ENCODE results near the gene ADCY2.

Gene ADCY2

DNA sequence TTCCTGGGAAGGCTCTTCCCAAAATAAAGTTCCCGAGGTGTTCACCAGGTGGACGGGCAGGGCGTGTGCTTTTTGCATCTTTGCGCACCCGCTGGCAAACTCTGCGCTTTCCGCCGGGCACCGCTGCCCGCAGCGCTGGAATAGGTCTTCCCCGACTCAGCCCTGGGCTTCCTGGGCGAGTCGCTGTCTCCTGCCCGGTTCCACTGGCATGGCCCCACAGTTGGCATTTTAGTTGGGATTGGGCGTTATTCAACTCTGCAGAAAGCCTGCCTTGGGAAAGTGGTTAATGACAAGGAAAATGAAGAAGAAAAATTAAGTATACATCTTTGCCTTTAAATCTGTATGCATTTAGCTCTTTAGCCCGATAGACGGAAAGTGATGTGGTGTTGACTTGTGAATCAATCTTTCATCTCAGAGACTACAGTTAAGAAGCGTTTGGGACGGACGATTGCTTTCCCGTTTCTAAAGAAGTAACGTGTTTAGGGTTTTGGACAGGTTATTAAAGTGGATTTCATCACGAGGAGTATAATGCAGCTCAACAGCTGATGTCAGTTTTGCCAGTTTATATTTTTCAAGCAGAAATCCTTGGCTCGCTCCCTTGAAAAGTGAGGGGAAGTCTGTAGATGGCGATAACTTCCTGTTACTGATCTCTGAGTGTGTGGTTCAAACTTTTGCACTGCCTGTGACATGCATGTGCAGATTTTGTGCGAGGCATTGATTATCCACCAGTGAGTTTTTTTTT lies 946 bp downstream of the ADCY2 start:
- TF ChIP-seq, protein P1, sequence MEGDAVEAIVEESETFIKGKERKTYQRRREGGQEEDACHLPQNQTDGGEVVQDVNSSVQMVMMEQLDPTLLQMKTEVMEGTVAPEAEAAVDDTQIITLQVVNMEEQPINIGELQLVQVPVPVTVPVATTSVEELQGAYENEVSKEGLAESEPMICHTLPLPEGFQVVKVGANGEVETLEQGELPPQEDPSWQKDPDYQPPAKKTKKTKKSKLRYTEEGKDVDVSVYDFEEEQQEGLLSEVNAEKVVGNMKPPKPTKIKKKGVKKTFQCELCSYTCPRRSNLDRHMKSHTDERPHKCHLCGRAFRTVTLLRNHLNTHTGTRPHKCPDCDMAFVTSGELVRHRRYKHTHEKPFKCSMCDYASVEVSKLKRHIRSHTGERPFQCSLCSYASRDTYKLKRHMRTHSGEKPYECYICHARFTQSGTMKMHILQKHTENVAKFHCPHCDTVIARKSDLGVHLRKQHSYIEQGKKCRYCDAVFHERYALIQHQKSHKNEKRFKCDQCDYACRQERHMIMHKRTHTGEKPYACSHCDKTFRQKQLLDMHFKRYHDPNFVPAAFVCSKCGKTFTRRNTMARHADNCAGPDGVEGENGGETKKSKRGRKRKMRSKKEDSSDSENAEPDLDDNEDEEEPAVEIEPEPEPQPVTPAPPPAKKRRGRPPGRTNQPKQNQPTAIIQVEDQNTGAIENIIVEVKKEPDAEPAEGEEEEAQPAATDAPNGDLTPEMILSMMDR (conservative IDR thresholded peaks at IDR 0.05; ENCODE audit: low read depth, low read length), result no peak
- no peak overlapping the region for H3K27ac ChIP-seq
- no peaks in the 10 kb centered on the region for H3K36me3 ChIP-seq (ENCODE audit: insufficient read depth)
- no peaks in the 10 kb centered on the region for H3K27me3 ChIP-seq (ENCODE audit: insufficient read depth, low read depth)
- no peaks in the 10 kb centered on the region for H3K79me2 ChIP-seq (ENCODE audit: insufficient read depth, low read depth)
- no peaks in the 10 kb centered on the region for H4K20me1 ChIP-seq (ENCODE audit: insufficient read depth)
- no peak overlapping the region for H3K4me3 ChIP-seq (IDR thresholded peaks at IDR 0.05; ENCODE audit: insufficient read depth, low read depth, low read length)
- peak overlapping the region; percentile 52 for H3K4me2 ChIP-seq
- no peaks in the 10 kb centered on the region for H3K4me1 ChIP-seq (ENCODE audit: low read depth, poor library complexity, severe bottlenecking)
- peak overlapping the region; percentile 57 for H2AFZ ChIP-seq (ENCODE audit: low read depth)
- H3K9ac ChIP-seq, result no peak overlapping the region

DNA sequence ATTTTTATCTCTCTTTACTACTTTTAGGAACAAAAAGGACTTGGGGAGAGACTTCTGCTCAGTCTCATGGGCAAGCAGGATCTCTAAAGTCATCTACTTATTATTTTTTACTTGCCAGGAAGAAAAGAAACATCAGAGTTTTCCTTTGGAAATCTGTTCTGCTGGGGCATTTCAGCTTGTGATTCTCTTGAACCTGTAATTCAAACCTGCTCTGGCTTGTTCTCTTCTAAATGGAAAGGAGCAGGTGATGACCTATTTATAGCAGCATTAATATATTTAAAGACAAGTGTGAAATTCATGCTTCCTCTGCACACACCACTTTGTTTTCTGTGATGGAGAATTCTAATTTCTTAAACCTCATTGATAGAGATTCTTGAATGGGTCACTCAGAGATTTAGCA lies 2.0 kb downstream of the ADCY2 start:
- H2AFZ ChIP-seq (ENCODE audit: low read depth), result no peak overlapping the region
- H3K4me2 ChIP-seq, result no peak overlapping the region
- no peaks in the 10 kb centered on the region for H3K27me3 ChIP-seq (ENCODE audit: insufficient read depth, low read depth)
- no peak overlapping the region for H3K9ac ChIP-seq
- TF ChIP-seq, protein P1 (conservative IDR thresholded peaks at IDR 0.05; ENCODE audit: low read depth, low read length), result no peak
- no peaks in the 10 kb centered on the region for H3K4me1 ChIP-seq (ENCODE audit: low read depth, poor library complexity, severe bottlenecking)
- H3K79me2 ChIP-seq (ENCODE audit: insufficient read depth, low read depth), result no peaks in the 10 kb centered on the region
- H3K36me3 ChIP-seq (ENCODE audit: insufficient read depth), result no peaks in the 10 kb centered on the region
- no peaks in the 10 kb centered on the region for H4K20me1 ChIP-seq (ENCODE audit: insufficient read depth)
- no peak overlapping the region for H3K27ac ChIP-seq
- H3K4me3 ChIP-seq (IDR thresholded peaks at IDR 0.05; ENCODE audit: insufficient read depth, low read depth, low read length), result no peak overlapping the region

DNA sequence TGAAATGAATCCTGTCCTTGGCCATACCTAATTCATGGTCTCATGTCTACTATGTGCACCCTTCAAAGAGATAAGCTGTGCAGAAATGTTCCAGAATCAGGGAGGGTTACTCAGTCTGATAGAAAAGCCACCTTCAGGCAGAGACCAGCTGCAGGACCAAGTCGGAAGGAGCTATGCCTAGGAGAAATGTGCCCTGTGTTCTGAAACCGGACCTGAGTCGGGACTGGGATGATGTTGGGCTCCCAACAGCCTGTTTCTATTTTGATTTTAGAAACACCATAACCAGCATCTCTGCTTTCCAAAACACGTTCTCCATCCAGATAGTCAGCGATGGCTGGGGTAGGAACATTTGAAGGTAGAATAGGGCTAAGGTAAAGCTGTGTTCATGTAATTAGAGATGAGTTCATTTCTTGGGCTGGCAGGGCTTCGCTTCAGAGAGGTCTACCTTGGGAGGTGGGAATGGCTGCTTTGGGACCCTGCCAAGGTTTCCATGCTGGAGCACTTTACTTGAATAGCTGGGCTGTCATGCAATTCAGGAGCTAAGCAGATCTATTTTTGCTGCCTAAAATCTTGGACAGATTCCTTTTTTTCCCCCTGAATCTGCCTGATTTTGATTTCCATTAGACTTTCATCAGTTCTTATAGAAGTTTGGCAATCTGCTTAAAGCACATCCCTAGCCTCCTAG lies 2.8 kb downstream of the ADCY2 start:
- TF ChIP-seq, protein P1 (conservative IDR thresholded peaks at IDR 0.05; ENCODE audit: low read depth, low read length), result no peak
- Histone ChIP-seq H3K9ac (no peak overlapping the region), H3K27me3 (ENCODE audit: insufficient read depth, low read depth) (no peaks in the 10 kb centered on the region), H3K4me2 (no peak overlapping the region), H2AFZ (ENCODE audit: low read depth) (no peak overlapping the region), H3K4me1 (ENCODE audit: low read depth, poor library complexity, severe bottlenecking) (no peaks in the 10 kb centered on the region), H3K27ac (no peak overlapping the region), H4K20me1 (ENCODE audit: insufficient read depth) (no peaks in the 10 kb centered on the region), H3K36me3 (ENCODE audit: insufficient read depth) (no peaks in the 10 kb centered on the region), H3K4me3 (IDR thresholded peaks at IDR 0.05; ENCODE audit: insufficient read depth, low read depth, low read length) (no peak overlapping the region), H3K79me2 (ENCODE audit: insufficient read depth, low read depth) (no peaks in the 10 kb centered on the region)

DNA sequence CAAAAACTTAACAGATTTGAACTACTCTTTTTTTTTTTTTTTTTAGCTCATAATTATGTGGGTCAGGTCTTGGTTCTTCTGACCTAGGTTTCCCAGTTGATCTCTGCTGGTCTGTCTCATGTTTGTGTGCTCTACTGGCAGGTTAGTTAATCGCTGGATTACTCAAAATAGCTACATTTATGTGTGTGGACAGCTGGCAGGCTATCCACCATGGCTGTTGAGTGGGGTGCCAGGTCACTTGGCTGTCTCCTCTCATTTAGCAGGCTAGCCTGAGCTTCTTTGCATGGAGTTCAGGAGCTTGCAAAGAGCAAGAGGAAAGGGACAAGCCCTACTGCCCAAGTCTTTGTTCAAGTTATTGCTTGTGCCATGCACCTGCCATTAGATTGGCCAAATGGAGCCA lies 9.3 kb downstream of the ADCY2 start:
- H3K27ac ChIP-seq, result no peak overlapping the region
- H2AFZ ChIP-seq (ENCODE audit: low read depth), result no peak overlapping the region
- no peaks in the 10 kb centered on the region for H3K79me2 ChIP-seq (ENCODE audit: insufficient read depth, low read depth)
- no peak overlapping the region for H3K9ac ChIP-seq
- no peaks in the 10 kb centered on the region for H3K27me3 ChIP-seq (ENCODE audit: insufficient read depth, low read depth)
- no peak overlapping the region for H3K4me2 ChIP-seq
- H3K36me3 ChIP-seq (ENCODE audit: insufficient read depth), result no peaks in the 10 kb centered on the region
- no peak overlapping the region for H3K4me3 ChIP-seq (IDR thresholded peaks at IDR 0.05; ENCODE audit: insufficient read depth, low read depth, low read length)
- no peaks in the 10 kb centered on the region for H3K4me1 ChIP-seq (ENCODE audit: low read depth, poor library complexity, severe bottlenecking)
- H4K20me1 ChIP-seq (ENCODE audit: insufficient read depth), result no peaks in the 10 kb centered on the region
- TF ChIP-seq, protein P1 (conservative IDR thresholded peaks at IDR 0.05; ENCODE audit: low read depth, low read length), result no peak

Data from KMS-11 (cell line).